GM23338 (cell line): Measurements from ENCODE around the gene ANGPTL2. TPM values are rescaled to one million over a fixed set of nuclear protein-coding genes. Genes with fewer than 3 reads are reported as not detected.

ENCODE experiments used
- ATAC-seq: fragments of 200-7000 bp; cut with Tn5 transposase; 3 replicates; pipeline ENCODE4 v1.9.1; 2020
- DNase-seq: peaks from one replicate; pipeline ENCODE4 v3.0.0-alpha.2; 2015; ENCODE audit warnings: low spot score
- H2AFZ ChIP-seq: fragments of 200-600 bp; sonication (generic); 2 replicates; pipeline ENCODE4 v1.8.0; 2016; ENCODE audit warnings: antibody characterized with exemption, mild to moderate bottlenecking, moderate library complexity
- H3F3A ChIP-seq: fragments of 200-600 bp; sonication (generic); replicated peaks from 2 replicates; pipeline ENCODE4 v1.8.0; 2017; ENCODE audit warnings: antibody characterized with exemption, mixed run types, low read depth
- H3K27ac ChIP-seq: fragments of 200-600 bp; sonication (generic); 2 replicates; pipeline ENCODE4 v1.6.1; 2016; ENCODE audit warnings: low read depth
- H3K27me3 ChIP-seq: fragments of 200-600 bp; sonication (generic); 2 replicates; pipeline ENCODE4 v1.8.0; 2016; ENCODE audit warnings: mild to moderate bottlenecking, mixed run types, moderate library complexity; ENCODE audit not compliant: insufficient read depth
- H3K36me3 ChIP-seq: fragments of 200-600 bp; sonication (generic); 2 replicates; pipeline ENCODE4 v1.8.0; 2016; ENCODE audit warnings: mild to moderate bottlenecking; ENCODE audit not compliant: insufficient read depth
- H3K4me1 ChIP-seq: fragments of 200-600 bp; sonication (generic); 2 replicates; pipeline ENCODE4 v1.8.0; 2016; ENCODE audit warnings: mild to moderate bottlenecking, moderate library complexity; ENCODE audit not compliant: insufficient read depth
- H3K4me2 ChIP-seq: fragments of 200-600 bp; sonication (generic); 2 replicates; pipeline ENCODE4 v1.7.1; 2017; ENCODE audit warnings: mixed run types
- H3K4me3 ChIP-seq: fragments of 200-600 bp; sonication (generic); 2 replicates; pipeline ENCODE4 v1.6.1; 2016; ENCODE audit warnings: mixed run types
- H3K79me2 ChIP-seq: fragments of 200-600 bp; sonication (generic); replicated peaks from 2 replicates; pipeline ENCODE4 v1.8.0; 2017; ENCODE audit warnings: mild to moderate bottlenecking; ENCODE audit not compliant: insufficient read depth
- H3K9me2 ChIP-seq: fragments of 200-600 bp; sonication (generic); 2 replicates; pipeline ENCODE4 v1.8.0; 2017; ENCODE audit not compliant: insufficient read depth
- H4K20me1 ChIP-seq: fragments of 200-600 bp; sonication (generic); replicated peaks from 2 replicates; pipeline ENCODE4 v1.8.0; 2017; ENCODE audit warnings: mild to moderate bottlenecking; ENCODE audit not compliant: insufficient read depth
- H3K27ac Mint-ChIP-seq: 2 replicates; pipeline ENCODE4 v1.8.0; 2020; ENCODE audit warnings: inconsistent platforms, mild to moderate bottlenecking, moderate library complexity, mixed read lengths
- H3K27me3 Mint-ChIP-seq: 3 replicates; pipeline ENCODE4 v1.8.0; 2022; ENCODE audit warnings: low read depth, mild to moderate bottlenecking, moderate library complexity, mixed read lengths, inconsistent platforms; ENCODE audit not compliant: insufficient read depth, poor library complexity
- H3K36me3 Mint-ChIP-seq: 3 replicates; pipeline ENCODE4 v1.8.0; 2021; ENCODE audit warnings: low read depth, mild to moderate bottlenecking, inconsistent platforms, moderate library complexity, mixed read lengths
- H3K4me1 Mint-ChIP-seq: 3 replicates; pipeline ENCODE4 v1.8.0; 2020; ENCODE audit warnings: mild to moderate bottlenecking, inconsistent platforms, mixed read lengths
- H3K4me3 Mint-ChIP-seq: 3 replicates; pipeline ENCODE4 v1.8.0; 2021; ENCODE audit warnings: moderate library complexity, mild to moderate bottlenecking, inconsistent platforms, mixed read lengths
- H3K9me3 Mint-ChIP-seq: 3 replicates; pipeline ENCODE4 v1.8.0; 2020; ENCODE audit warnings: moderate library complexity, mild to moderate bottlenecking, inconsistent platforms, mixed read lengths
- ETS1 ChIP-seq: IDR thresholded peaks from 2 replicates; pipeline ENCODE4 v1.6.1; 2016; ENCODE audit warnings: antibody characterized with exemption
- EZH2 ChIP-seq: fragments of 200-600 bp; sonication (generic); IDR thresholded peaks from one replicate; pipeline ENCODE4 v1.8.0; 2017; ENCODE audit warnings: antibody characterized with exemption, mild to moderate bottlenecking, low read depth; ENCODE audit not compliant: unreplicated experiment
- EZH2phosphoT487 ChIP-seq: fragments of 200-600 bp; sonication (generic); IDR thresholded peaks from one replicate; pipeline ENCODE4 v1.8.1; 2018; ENCODE audit warnings: antibody characterized with exemption; ENCODE audit not compliant: unreplicated experiment
- NANOG ChIP-seq: IDR thresholded peaks from 2 replicates; pipeline ENCODE4 v1.6.1; 2016; ENCODE audit warnings: antibody characterized with exemption, borderline replicate concordance
- POLR2AphosphoS5 ChIP-seq: IDR thresholded peaks from 2 replicates; pipeline ENCODE4 v1.6.1; 2016; ENCODE audit warnings: antibody characterized with exemption, low read depth
- STAT1 ChIP-seq: IDR thresholded peaks from one replicate; pipeline ENCODE4 v1.6.1; 2016; ENCODE audit warnings: antibody characterized with exemption; ENCODE audit not compliant: unreplicated experiment
- ZNF331 ChIP-seq: fragments of 250-450 bp; sonication (Bioruptor Pico); IDR thresholded peaks from 2 replicates; pipeline ENCODE4 v1.5.0; 2020; ENCODE audit warnings: low read depth, mild to moderate bottlenecking, moderate library complexity
- polyA plus RNA-seq: library from polyadenylated mRNA; unstranded; fragments of >200 nt; fragmentation: Nextera tagmentation; extraction: Ambion mirVana; gene quantifications from 2 replicates; pipeline ENCODE4 v1.2.1, GENCODE V29; 2016
- total RNA-seq: library from RNA; depleted of rRNA; stranded (reverse); fragments of >200 nt; shearing (Covaris generic); gene quantifications from 2 replicates; pipeline ENCODE4 v1.2.3, GENCODE V29; 2014
- TF ChIP-seq, protein P1 (sequence below), 2 experiments: fragments of 200-600 bp in 1 of 2; sonication (generic) in 1 of 2; conservative IDR thresholded peaks; 2 replicates each; pipeline versions ENCODE4 v1.5.1 to v1.6.1; 2016 to 2017; ENCODE audit warnings: antibody characterized with exemption in 2 of 2, low read depth in 2 of 2, mild to moderate bottlenecking in 2 of 2, moderate library complexity in 1 of 2
- TF ChIP-seq, protein P2 (sequence below): IDR thresholded peaks from one replicate; pipeline ENCODE4 v1.6.1; 2018; ENCODE audit warnings: antibody characterized with exemption; ENCODE audit not compliant: unreplicated experiment

ANGPTL2 gene
- total and polyA plus RNA-seq, 2 experiments from 2014 or later, result 2.9 to 5.2 TPM

- Histone ChIP-seq H3K4me1 (peaks cover 30% of the 10 kb centered on the region), H3K9me2 (0 out of 2 replicates have a peak, but pooled peaks cover 3% of the 10 kb centered on the region), H3K4me3 (no peak overlapping the region), H3F3A (0 out of 2 replicates have a peak, but pooled peaks cover 2% of the 10 kb centered on the region), H2AFZ (no peak overlapping the region), H4K20me1 (no peaks in the 10 kb centered on the region), H3K27ac (no peak overlapping the region), H3K27me3 (no peaks in the 10 kb centered on the region), H3K4me2 (peak overlapping the region; percentile 4), H3K79me2 (no peaks in the 10 kb centered on the region), H3K36me3 (no peaks in the 10 kb centered on the region)
- Mint-ChIP-seq H3K27ac (peak overlapping the region; percentile 2; the same call in 1 of the 2 replicates), H3K9me3 (peaks cover 4% of the 10 kb centered on the region; the same call in 2 of the 3 replicates), H3K27me3 (peaks cover 14% of the 10 kb centered on the region), H3K4me1 (peaks cover 46% of the 10 kb centered on the region), H3K4me3 (peak overlapping the region; percentile 0; the same call in 1 of the 3 replicates), H3K36me3 (peaks cover 7% of the 10 kb centered on the region; the same call in 2 of the 3 replicates)
- DNase-seq, result peak; percentile 25
- TF ChIP-seq ETS1 (no peak), EZH2phosphoT487 (no peak), POLR2AphosphoS5 (no peak), STAT1 (no peak), ZNF331 (CRISPR knock-in tag) (no peak), EZH2 (no peak), NANOG (no peak)
- TF ChIP-seq, protein P1, sequence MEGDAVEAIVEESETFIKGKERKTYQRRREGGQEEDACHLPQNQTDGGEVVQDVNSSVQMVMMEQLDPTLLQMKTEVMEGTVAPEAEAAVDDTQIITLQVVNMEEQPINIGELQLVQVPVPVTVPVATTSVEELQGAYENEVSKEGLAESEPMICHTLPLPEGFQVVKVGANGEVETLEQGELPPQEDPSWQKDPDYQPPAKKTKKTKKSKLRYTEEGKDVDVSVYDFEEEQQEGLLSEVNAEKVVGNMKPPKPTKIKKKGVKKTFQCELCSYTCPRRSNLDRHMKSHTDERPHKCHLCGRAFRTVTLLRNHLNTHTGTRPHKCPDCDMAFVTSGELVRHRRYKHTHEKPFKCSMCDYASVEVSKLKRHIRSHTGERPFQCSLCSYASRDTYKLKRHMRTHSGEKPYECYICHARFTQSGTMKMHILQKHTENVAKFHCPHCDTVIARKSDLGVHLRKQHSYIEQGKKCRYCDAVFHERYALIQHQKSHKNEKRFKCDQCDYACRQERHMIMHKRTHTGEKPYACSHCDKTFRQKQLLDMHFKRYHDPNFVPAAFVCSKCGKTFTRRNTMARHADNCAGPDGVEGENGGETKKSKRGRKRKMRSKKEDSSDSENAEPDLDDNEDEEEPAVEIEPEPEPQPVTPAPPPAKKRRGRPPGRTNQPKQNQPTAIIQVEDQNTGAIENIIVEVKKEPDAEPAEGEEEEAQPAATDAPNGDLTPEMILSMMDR (conservative IDR thresholded peaks at IDR 0.05; ENCODE audit: low read depth in 2 of 2), result no peak
- TF ChIP-seq, protein P2, sequence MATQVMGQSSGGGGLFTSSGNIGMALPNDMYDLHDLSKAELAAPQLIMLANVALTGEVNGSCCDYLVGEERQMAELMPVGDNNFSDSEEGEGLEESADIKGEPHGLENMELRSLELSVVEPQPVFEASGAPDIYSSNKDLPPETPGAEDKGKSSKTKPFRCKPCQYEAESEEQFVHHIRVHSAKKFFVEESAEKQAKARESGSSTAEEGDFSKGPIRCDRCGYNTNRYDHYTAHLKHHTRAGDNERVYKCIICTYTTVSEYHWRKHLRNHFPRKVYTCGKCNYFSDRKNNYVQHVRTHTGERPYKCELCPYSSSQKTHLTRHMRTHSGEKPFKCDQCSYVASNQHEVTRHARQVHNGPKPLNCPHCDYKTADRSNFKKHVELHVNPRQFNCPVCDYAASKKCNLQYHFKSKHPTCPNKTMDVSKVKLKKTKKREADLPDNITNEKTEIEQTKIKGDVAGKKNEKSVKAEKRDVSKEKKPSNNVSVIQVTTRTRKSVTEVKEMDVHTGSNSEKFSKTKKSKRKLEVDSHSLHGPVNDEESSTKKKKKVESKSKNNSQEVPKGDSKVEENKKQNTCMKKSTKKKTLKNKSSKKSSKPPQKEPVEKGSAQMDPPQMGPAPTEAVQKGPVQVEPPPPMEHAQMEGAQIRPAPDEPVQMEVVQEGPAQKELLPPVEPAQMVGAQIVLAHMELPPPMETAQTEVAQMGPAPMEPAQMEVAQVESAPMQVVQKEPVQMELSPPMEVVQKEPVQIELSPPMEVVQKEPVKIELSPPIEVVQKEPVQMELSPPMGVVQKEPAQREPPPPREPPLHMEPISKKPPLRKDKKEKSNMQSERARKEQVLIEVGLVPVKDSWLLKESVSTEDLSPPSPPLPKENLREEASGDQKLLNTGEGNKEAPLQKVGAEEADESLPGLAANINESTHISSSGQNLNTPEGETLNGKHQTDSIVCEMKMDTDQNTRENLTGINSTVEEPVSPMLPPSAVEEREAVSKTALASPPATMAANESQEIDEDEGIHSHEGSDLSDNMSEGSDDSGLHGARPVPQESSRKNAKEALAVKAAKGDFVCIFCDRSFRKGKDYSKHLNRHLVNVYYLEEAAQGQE, result no peak
- ATAC-seq, result peak; percentile 57
Observed at GRCh38 chr9:127076860-127077643, 45.4 kb downstream of the ANGPTL2 start.
